Activated CD8-positive, alpha-beta memory T cell treated with anti-CD3 and anti-CD28 coated beads, Interleukin-2, amount 50 U/mL, for 48 hours (primary cell): ENCODE measurements around the gene UQCC5.

Experiments used
- DNase-seq: peaks from one replicate; pipeline ENCODE4 v3.0.0-alpha.2; 2020

The UQCC5 gene

DNA sequence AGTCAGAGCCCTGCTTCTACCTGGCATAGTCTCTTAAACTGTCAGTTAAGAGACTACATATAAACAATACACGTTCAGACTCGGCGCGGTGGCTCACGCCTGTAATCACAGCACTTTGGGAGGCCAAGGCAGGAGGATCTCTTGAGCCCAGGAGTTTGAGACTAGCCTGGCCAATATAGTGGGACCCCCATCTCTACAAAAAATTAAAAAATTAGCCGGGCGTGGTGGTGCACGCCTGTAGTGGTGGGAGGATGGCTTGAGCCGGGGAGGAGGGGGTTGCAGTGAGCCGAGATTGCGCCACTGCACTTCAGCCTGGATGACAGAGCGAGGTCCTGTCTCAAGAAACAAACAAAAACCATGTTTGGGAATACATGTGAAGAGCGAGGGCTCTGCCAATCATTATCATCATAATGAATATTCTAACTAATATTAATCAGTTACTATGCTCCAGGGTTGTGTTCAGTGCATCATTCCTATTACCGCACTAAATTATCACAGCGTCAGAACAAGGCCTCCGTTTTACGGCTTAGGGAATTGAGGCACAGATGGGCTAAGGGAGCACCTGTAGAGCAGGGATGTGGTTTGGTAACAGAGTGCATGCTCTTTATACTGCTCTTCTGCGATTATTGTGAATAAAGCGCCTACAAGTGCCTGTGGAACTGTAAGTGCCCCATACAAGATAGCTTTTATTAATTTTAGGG lies 844 bp upstream of the UQCC5 start:
- DNase-seq, result peak; percentile 54

DNA sequence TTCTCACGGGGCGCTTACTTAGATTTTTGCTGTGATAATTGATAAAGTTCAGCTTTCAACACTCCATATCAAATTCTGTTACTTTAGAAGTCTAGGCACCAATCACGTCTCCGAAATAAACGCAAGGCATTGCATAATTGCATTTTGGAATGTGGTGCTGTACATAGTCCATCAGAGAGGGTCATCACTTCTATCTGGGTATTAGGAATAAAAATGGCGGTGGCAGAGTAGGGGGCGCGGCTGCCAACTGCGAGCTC lies 365 bp upstream of the UQCC5 start:
- DNase-seq, result no peak

DNA sequence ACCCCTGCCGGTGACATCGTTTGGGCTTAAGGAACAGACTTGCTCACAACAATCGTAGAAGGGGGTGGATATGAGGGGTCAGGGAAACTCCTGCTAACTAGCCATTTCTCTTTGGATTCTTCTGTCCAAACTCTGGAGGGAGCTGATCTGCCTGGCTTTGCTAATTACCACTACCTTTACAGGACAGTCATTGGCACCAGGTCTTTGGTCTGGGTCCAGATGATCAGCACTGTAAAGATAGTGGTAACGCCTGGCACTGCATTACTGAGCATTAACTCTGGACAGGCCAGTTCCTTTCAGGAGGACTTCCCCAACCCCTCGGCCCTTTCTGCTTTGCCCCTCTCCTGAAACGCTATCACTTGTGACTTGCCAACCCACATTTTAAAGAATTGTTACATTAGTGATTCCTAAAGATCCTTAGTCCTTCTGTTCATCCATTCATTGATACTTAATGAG lies 788 bp downstream of the UQCC5 start:
- no peak for DNase-seq

DNA sequence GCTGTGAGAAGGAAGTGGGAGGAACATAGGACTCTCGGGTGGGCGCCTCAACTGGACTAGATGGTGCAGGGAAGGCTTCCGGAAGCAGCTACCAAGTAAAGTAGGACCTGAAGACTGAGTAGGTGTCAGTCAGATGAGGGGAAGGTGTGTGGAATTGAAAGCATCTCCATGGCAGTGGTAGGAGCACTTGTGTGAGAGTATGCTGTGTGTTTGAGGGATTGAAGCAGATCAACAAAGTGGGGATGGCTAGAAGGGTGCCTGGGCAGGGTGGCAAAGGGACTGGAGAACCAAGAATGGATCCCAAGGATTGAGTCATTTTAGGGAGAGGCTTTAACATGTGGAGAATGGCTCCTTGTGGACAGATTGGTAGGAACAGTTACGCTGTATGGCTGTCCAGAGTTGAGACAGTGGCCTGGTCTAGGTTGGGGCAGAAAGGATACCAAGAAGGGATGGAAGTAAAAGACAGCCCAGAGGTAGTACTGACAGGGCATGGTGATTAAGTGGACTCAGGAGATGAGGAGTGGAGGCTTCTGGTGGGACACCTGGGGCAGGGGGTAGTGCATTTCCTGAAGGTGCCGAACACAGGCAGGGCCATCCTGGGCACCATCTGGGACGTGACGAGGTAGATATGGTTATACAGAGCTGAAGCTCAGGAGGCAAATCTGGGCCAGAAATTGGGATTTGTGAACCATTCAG lies 1.5 kb downstream of the UQCC5 start:
- peak; percentile 44 for DNase-seq

DNA sequence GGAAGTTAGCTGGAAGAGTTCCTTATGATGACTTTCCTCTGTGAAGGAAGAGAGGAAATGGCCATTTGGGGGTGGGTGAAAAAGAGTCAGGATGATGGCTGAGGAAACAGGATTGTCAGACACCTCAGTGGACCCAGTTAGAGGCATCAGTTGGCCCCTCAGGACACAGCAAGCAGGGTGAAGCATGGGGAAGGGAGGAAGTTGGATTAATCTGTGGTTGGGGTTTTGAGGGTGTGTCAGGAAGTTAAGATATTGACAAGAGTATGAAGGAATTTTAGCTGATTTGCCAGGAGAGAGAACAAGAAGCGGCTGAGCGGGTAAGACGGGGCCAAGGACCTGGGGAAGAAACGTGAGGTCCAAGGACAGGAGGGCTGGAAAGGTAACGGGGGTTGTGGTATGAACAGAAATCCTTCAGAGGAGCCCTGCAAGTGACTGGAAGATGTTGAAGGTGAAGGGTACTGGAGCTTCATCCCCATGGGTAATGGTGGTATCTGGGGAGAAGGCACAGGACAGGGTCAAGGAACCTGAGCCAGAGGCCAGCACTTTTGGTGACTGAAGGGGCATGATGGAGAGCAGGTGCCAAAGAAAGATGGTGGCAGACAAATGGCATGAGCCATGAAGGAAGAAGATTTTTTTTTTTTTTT lies 2.7 kb downstream of the UQCC5 start:
- peak; percentile 47 for DNase-seq

DNA sequence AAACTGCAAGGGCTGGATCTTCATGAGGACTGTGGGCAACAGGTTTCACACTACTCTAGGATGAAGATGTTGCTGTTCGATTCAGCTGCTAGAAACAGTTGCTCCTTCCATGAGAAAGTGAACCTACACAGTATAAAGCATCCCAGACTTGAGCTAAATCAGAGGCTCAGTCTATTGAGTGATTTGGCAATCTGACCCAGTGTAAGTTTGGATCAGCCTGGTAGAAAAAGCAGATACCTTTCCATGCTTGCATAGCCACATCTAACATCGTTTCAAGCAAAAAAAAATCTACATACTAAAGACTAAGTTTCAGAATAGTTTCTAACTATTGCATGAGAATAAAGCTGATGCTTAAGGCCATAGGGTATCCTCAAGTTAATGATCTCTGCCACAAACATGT lies 4.6 kb downstream of the UQCC5 start:
- no peak for DNase-seq

DNA sequence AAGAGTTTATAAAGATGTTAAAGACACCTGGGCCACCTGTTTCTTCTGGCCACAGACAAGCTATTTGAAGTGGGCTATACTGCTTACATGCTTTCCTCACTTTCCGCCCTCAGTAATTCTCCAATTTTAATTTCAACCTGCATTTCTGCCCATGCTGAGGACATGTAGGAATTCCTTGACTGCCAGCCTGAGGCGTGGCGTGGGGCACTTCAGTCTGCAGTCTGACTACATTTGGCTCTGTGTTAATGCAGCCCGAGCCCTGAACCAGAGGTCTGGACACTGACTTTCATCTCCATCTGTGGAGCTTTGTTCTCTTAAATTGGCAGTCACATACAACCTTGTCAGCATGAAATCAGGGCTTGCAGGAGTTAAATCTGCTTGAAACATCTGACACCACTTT lies 8.5 kb downstream of the UQCC5 start:
- no peak for DNase-seq

DNA sequence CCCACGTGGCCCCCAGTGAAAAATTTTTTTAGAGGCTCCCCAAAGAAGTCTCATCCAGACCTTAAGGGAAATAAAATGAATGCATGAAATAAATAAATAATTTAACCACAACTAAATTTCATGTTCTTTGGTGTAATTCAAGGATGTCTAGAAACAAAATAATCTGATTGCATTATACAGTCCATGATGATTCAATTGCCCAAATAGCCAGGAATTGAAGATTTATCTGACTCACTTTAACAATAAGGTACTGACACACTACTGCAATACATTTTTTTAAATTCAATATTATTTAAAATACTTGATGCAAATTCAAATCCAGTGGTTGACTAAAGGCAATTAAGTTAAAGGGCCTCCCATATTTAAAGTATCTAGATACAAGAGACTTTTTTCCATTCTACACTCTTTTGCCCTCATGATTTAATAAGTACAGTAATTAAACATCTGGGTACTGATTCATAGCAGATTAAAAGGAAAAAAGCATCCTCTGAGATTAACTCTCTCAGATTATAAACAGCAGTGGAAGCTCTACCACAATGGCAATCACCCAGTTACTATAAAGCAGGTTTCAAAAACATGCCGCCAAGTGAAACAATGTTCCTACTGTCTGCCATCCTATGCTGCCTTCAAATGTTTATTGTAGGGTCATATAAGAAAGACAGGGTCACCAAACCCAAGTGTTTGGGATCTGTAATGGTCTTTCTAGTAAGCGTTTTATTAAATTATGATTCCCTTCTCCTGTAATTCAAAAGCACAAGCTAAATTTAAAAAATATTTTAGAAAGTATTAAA lies 9.9 kb downstream of the UQCC5 start:
- no peak for DNase-seq

DNA sequence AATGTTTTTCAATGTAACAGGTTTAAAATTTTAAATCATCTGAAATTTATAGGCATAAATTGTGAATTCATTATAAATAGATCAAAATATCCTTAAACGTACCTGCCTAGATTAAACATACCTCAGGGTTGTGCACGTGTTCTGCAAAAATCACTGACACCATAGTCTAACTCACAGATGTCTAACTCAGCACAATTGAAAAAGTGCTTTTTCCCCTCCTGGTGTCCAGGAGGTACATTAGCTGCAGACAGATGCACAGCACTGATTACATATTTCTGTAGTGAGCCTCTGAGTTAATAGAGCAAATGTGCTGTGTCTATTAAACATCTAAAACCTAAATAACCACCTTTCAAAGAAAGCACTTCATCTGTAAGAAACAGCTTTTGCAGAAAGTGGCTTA lies 10.7 kb downstream of the UQCC5 start:
- no peak for DNase-seq

DNA sequence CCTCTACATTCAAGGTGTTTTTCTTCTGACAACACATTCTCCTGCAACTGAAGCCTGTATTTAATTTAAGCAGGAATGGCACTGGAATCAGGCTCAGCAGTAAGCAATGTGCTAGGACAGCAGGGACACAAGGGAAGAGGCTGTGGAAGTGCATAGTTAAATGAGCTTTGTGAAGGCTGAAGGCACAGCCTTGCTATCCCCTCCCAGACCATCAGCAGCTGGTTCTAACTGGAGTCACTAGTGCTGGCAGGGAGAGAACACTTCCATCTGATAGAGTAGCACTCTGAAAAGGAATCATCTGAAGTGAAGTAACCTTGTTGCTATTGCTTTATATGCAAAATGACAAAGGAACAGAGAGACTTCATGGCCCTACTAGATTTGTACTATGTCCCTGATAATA lies 14.7 kb downstream of the UQCC5 start:
- DNase-seq, result no peak

DNA sequence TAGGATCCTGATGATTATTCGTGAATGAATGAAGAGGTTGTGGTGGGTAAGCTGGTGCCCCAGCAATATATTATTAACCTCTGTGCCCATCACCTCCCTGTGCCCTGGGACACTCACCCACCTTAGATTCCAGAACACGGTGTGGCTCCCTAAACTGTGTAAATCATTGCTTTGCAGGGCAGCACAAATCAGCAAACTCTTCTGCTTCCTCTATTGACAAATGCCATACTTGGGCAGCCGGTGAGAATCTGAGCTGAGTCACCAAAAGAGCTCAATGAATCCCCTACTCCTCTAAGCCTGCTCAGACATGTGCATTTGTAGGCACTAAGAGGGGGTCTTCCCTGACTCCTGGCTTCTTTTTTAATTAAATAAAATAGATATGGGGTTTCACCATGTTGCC lies 15.7 kb downstream of the UQCC5 start:
- DNase-seq, result no peak

DNA sequence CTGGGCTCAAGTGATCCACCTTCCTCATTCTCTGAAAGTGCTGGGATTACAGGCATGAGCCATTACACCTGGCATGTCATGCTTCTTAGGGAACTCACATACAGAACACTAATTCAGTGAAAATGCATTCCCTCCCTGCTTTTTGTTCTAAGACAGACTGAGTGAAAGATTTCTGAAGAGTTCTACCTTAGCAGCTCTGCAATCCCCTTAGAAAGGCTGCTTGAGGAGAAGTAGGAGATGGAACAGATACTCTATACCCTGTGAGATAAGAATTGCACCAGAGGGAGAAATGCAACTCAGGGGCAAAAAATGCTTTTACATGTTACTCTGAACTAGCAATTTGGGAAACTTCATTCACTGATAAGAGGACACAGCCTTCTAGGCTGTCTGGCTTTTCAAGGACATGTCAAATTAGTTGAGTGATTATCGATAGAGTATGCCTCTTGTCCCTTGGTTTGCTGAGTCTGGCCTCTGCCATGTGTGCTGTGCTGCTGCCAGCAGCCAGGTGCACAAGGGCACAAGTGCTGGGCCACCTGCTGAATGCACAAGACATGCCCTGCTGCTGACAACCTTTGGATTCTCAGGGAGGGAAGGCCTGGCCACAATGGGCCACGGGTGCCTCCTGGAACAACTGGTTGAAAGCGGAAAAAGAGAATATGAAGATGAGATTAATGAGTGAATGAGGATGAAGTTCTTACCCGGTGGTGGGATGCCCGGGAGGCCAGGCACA lies 17.8 kb downstream of the UQCC5 start:
- no peak for DNase-seq

DNA sequence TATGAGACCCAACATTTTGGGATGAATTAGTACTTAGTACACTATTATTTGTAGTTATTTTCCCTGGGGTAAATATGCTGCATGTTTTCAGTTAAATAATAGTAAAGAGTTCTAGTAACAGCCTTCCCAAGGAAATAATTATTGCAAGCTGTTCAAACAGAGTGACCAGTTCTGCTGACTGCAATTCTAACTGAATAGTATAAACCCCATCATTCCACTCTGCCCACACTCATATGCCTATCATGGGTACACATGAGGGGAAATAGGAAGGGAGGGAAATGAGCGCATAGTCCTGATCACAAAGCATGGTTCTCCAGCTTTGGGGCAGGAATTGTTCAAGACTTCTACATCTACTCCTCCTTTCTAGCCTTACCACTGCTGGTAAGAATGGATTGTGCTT lies 18.7 kb downstream of the UQCC5 start:
- DNase-seq, result no peak

DNA sequence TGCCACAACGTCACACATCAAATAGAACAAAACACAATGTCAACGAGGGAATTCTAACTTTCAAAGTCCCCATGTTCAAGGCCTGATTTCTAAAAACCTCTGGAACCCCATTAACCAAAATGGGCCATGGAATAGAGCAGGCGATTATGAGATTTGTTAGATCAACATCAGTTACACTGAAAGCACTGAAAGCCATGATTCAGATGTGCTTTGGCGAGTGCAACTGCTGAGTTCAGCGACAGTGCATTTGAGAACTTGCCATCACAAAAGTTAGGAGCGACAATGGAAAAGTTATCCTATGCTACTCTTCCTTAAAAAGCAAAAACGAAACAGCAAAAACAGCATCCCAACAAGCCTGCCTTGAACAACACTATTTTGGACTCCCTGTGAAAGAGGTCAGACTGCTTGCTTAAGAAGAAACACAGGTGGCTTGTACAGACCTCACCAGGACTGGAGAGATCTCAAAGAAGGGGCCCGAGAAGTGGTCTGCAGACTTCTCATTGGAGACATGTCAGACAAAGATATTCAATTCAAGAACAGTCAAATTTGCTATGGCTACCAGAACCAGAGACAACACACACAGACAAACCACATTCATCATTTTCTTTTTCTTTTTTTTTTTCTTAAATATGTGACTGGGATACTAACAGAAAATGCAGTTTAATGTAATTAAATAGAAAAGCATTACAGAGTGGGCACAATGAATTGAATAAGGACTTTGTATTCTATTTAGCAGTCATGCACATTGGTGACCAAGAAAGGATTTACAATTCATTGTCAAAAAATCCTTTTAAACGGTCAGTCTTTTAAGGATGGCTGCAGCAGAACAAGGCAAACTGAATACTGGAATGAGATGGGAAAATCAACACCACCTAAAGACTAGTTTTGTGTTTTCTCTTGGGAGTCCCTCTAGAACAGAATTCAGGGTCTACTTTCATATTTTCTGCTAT lies 20.9 kb downstream of the UQCC5 start:
- no peak for DNase-seq

DNA sequence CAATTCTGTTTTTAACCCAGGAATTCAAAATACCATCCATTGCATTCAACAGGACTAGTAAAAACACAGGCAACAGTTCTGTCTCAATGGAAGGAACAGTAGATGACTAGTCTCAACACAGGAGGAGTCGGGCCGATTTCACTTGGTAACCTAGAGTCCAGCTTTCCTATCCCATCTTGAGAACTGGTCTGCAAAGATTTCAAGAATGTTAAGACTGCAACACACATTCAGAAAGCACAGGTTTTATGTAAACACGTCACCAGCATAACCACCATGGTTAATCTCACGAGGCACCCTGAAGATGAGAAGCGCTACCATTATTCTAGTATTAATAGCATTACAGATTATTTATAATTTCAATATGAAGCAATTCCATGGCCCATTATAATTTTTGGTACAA lies 22.0 kb downstream of the UQCC5 start:
- no peak for DNase-seq

DNA sequence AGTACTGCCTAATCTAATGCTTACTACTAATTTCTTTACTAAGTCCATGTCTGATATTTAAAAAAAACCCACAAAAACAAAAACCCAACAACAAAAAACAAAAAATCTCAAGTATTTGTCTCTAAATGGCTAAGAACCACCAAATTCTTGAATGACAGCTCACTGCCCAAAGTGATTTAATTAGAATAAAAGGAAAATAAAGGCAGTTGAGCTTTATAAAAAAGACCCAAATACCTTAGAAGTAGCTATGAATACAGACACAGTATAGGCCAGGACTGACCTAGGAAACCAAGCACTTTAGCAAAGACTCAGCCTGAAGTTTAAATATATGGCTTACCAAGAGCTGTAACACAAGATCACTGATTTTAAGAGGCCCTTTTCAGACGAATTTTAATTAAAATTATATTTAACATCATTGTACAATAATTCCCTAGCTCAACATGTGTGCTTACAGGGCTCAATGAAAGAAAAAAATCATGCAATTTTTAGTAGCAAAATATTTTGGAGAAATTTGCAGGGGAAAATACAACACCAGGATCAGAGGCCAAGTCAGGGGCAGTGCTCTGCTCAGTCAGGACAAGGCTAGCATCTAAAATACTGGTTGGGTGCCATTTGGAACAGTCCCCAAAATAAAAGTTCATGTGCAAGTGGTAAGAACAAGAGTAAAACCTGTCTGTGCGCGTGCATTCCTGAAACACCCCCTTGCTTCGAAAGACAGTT lies 24.8 kb downstream of the UQCC5 start:
- DNase-seq, result no peak

DNA sequence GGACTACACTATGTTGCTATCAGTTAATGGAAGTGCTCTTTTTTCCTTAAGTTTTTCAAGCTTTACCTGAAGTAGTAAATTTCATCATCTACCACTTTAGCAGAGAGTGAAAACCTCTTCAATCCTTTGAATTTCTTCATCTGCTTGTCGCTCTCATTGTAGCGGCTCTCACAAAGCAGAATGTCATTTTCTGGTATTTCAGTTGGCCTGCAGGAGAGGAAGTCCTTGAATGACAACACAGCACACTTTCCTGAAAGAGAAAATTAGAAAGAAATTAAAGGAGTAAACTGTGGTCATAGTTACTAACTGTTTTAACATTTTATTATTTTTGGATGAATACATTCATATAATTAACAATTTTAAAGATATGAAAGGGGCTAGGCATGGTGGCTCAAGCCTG lies 27.6 kb downstream of the UQCC5 start:
- no peak for DNase-seq

DNA sequence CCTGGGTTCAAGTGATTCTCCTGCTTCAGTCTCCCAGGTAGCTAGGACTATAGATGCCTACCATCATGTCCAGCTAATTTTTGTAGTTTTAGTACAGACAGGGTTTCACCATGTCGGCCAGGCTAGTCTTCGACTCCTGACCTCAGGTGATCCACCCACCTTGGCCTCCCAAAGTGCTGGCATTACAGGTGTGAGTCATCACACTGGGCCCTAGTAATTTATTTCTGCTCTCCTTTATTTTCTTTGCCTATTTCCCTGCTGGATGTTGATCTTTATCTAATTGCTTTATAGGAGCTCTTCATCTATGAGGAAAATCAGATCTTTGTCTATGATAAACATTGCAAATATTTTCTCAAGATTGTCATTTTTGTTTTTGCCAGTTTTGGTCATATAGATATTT lies 31.7 kb downstream of the UQCC5 start:
- DNase-seq, result no peak

DNA sequence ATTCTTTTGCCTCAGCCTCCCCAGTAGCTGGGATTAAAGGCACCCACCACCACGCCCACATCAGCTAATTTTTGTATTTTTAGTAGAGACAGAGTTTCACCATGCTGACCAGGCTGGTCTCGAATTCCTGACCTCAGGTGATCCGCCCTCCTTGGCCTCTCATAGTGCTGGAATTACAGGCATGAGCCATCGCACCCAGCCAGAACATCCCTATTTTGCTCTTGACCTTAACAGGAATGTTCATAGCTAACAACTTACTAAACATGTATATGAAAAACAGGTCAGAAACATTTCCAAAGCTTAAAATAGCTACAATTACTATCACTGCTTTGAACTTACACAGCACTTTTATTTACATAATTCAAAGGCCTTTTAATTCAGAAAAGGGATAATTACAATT lies 33.7 kb downstream of the UQCC5 start:
- no peak for DNase-seq

DNA sequence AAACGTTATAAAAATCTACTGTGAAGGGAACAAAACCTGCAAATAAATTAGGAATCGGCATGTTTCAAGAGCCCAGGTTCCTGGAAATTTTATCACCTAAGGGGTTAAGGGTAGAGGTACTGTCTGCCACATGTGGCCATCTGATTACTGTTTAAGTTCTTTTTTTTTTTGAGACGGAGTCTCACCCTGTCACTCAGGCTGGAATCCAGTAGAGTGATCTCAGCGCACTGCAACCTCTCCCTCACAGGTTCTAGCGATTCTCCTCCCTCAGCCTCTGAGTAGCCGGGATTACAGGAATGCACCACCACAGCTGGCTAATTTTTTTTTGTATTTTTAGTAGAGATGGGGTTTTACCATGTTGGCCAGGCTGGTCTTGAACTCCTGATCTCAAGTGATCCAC lies 35.8 kb downstream of the UQCC5 start:
- DNase-seq, result no peak
